Neural cell (in vitro differentiated cells): ENCODE results near the gene IFI35. TPM values are rescaled to one million over a fixed set of nuclear protein-coding genes. Genes with fewer than 3 reads are reported as not detected.

ENCODE experiments used
- H2AFZ ChIP-seq: fragments of 200-600, 300-800 bp; sonication (generic), shearing (Covaris generic); 2 replicates; pipeline ENCODE4 v1.6.0; 2014; ENCODE audit warnings: low read depth, mild to moderate bottlenecking, antibody characterized with exemption, low read length, moderate library complexity
- H3F3A ChIP-seq: fragments of 200-600 bp; shearing (Covaris generic); 2 replicates; pipeline ENCODE4 v1.6.1; 2016; ENCODE audit warnings: mild to moderate bottlenecking, moderate library complexity, mixed read lengths, antibody characterized with exemption, low read length; ENCODE audit not compliant: insufficient read depth, poor library complexity, severe bottlenecking
- H3K27ac ChIP-seq: fragments of 200-600, 300-800 bp; sonication (generic), shearing (Covaris generic); 2 replicates; pipeline ENCODE4 v1.5.1; 2014; ENCODE audit warnings: mild to moderate bottlenecking, low read length, moderate library complexity
- H3K27me3 ChIP-seq: fragments of 300-800, 200-600 bp; sonication (generic), shearing (Covaris generic); 2 replicates; pipeline ENCODE4 v1.6.0; 2014; ENCODE audit warnings: mild to moderate bottlenecking, low read depth, low read length, moderate library complexity; ENCODE audit not compliant: insufficient read depth
- H3K36me3 ChIP-seq: fragments of 300-800, 200-600 bp; sonication (generic), shearing (Covaris generic); 2 replicates; pipeline ENCODE4 v1.5.1; 2014; ENCODE audit warnings: mild to moderate bottlenecking, antibody characterized with exemption, low read length, moderate library complexity; ENCODE audit not compliant: insufficient read depth
- H3K4me2 ChIP-seq: fragments of 300-800, 200-600 bp; sonication (generic), shearing (Covaris generic); 2 replicates; pipeline ENCODE4 v1.6.0; 2014; ENCODE audit warnings: mild to moderate bottlenecking, low read length
- H3K4me3 ChIP-seq: fragments of 300-800, 200-600 bp; sonication (generic), shearing (Covaris generic); 2 replicates; pipeline ENCODE4 v1.5.1; 2014; ENCODE audit warnings: mild to moderate bottlenecking, low read length, moderate library complexity
- H3K79me2 ChIP-seq: fragments of 200-600 bp; shearing (Covaris generic); replicated peaks from 2 replicates; pipeline ENCODE4 v1.6.0; 2014; ENCODE audit warnings: mild to moderate bottlenecking, low read length, moderate library complexity; ENCODE audit not compliant: insufficient read depth
- H3K9ac ChIP-seq: fragments of 300-800, 200-600 bp; sonication (generic), shearing (Covaris generic); 2 replicates; pipeline ENCODE4 v1.6.1; 2016; ENCODE audit warnings: mild to moderate bottlenecking, low read length, mixed read lengths
- H3K9me2 ChIP-seq: fragments of 200-600 bp; shearing (Covaris generic); 2 replicates; pipeline ENCODE4 v1.6.1; 2016; ENCODE audit warnings: mild to moderate bottlenecking, low read length, mixed read lengths; ENCODE audit not compliant: insufficient read depth
- H3K9me3 ChIP-seq: fragments of 200-600, 300-800 bp; sonication (generic), shearing (Covaris generic); 2 replicates; pipeline ENCODE4 v1.6.1; 2016; ENCODE audit warnings: mild to moderate bottlenecking, mixed run types, low read length, moderate library complexity, mixed read lengths
- H4K20me1 ChIP-seq: fragments of 200-600 bp; shearing (Covaris generic); 2 replicates; pipeline ENCODE4 v1.6.1; 2016; ENCODE audit warnings: mild to moderate bottlenecking, mixed run types; ENCODE audit not compliant: insufficient read depth
- CTCF ChIP-seq: fragments of 450-650 bp; IDR thresholded peaks from 2 replicates; pipeline ENCODE4 v1.5.1; 2014; ENCODE audit warnings: antibody characterized with exemption, mild to moderate bottlenecking, moderate library complexity; ENCODE audit not compliant: poor library complexity, severe bottlenecking
- EP300 ChIP-seq: fragments of 450-650 bp; conservative IDR thresholded peaks from 2 replicates; pipeline ENCODE4 v1.6.1; 2014; ENCODE audit warnings: antibody characterized with exemption, mild to moderate bottlenecking, moderate library complexity; ENCODE audit not compliant: poor library complexity, severe bottlenecking
- EZH2 ChIP-seq: fragments of 200-600, 300-800 bp; shearing (Covaris generic), sonication (generic); IDR thresholded peaks from 2 replicates; pipeline ENCODE4 v1.6.1; 2014; ENCODE audit warnings: antibody characterized with exemption, low read length, borderline replicate concordance, mild to moderate bottlenecking; ENCODE audit not compliant: insufficient read depth, poor library complexity, severe bottlenecking
- MXI1 ChIP-seq: fragments of 450-650 bp; conservative IDR thresholded peaks from 2 replicates; pipeline ENCODE4 v1.6.1; 2014; ENCODE audit warnings: antibody characterized with exemption, mild to moderate bottlenecking; ENCODE audit not compliant: poor library complexity, severe bottlenecking
- POLR2AphosphoS5 ChIP-seq: IDR thresholded peaks from 2 replicates; pipeline ENCODE4 v1.6.1; 2012
- RAD21 ChIP-seq: fragments of 450-650 bp; conservative IDR thresholded peaks from 2 replicates; pipeline ENCODE4 v1.6.1; 2014; ENCODE audit warnings: antibody characterized with exemption, mild to moderate bottlenecking, moderate library complexity
- SMC3 ChIP-seq: fragments of 450-650 bp; conservative IDR thresholded peaks from 2 replicates; pipeline ENCODE4 v1.6.1; 2014; ENCODE audit warnings: antibody characterized with exemption, mild to moderate bottlenecking, moderate library complexity; ENCODE audit not compliant: poor library complexity
- TAF1 ChIP-seq: IDR thresholded peaks from 2 replicates; pipeline ENCODE4 v1.6.1; 2012; ENCODE audit warnings: low read depth
- polyA plus RNA-seq: library from polyadenylated mRNA; depleted of rRNA; stranded (reverse); fragments of >200 nt; gene quantifications from 2 replicates; pipeline ENCODE4 v1.2.3, GENCODE V29; 2014
- TF ChIP-seq, protein P1 (sequence below): IDR thresholded peaks from 2 replicates; pipeline ENCODE4 v1.6.1; 2012; ENCODE audit warnings: borderline replicate concordance

The IFI35 gene
- polyA plus RNA-seq, 1 donor from 2014 or later, result not detected

- Histone ChIP-seq H3F3A (peaks cover 5% of the 10 kb centered on the region), H3K79me2 (peaks cover 63% of the 10 kb centered on the region), H3K27ac (peak overlapping the region; percentile 95), H2AFZ (no peak overlapping the region), H3K9ac (peak overlapping the region; percentile 49), H3K4me2 (peak overlapping the region; percentile 81), H3K4me3 (peak overlapping the region; percentile 80), H3K36me3 (no peaks in the 10 kb centered on the region), H3K9me3 (no peaks in the 10 kb centered on the region), H3K9me2 (no peaks in the 10 kb centered on the region), H4K20me1 (peaks cover 4% of the 10 kb centered on the region), H3K27me3 (no peaks in the 10 kb centered on the region)
- no peak for TF ChIP-seq CTCF
- no peak for TF ChIP-seq POLR2AphosphoS5
- no peak for TF ChIP-seq EP300
- no peak for TF ChIP-seq MXI1
- TF ChIP-seq RAD21, result no peak
- TF ChIP-seq TAF1, result no peak
- TF ChIP-seq, protein P1, sequence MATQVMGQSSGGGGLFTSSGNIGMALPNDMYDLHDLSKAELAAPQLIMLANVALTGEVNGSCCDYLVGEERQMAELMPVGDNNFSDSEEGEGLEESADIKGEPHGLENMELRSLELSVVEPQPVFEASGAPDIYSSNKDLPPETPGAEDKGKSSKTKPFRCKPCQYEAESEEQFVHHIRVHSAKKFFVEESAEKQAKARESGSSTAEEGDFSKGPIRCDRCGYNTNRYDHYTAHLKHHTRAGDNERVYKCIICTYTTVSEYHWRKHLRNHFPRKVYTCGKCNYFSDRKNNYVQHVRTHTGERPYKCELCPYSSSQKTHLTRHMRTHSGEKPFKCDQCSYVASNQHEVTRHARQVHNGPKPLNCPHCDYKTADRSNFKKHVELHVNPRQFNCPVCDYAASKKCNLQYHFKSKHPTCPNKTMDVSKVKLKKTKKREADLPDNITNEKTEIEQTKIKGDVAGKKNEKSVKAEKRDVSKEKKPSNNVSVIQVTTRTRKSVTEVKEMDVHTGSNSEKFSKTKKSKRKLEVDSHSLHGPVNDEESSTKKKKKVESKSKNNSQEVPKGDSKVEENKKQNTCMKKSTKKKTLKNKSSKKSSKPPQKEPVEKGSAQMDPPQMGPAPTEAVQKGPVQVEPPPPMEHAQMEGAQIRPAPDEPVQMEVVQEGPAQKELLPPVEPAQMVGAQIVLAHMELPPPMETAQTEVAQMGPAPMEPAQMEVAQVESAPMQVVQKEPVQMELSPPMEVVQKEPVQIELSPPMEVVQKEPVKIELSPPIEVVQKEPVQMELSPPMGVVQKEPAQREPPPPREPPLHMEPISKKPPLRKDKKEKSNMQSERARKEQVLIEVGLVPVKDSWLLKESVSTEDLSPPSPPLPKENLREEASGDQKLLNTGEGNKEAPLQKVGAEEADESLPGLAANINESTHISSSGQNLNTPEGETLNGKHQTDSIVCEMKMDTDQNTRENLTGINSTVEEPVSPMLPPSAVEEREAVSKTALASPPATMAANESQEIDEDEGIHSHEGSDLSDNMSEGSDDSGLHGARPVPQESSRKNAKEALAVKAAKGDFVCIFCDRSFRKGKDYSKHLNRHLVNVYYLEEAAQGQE, result no peak
- TF ChIP-seq EZH2, result no peak
- no peak for TF ChIP-seq SMC3
These were observed 13.5 kb downstream of the IFI35 start for GRCh38 chr17:43020030-43020621.

DNA sequence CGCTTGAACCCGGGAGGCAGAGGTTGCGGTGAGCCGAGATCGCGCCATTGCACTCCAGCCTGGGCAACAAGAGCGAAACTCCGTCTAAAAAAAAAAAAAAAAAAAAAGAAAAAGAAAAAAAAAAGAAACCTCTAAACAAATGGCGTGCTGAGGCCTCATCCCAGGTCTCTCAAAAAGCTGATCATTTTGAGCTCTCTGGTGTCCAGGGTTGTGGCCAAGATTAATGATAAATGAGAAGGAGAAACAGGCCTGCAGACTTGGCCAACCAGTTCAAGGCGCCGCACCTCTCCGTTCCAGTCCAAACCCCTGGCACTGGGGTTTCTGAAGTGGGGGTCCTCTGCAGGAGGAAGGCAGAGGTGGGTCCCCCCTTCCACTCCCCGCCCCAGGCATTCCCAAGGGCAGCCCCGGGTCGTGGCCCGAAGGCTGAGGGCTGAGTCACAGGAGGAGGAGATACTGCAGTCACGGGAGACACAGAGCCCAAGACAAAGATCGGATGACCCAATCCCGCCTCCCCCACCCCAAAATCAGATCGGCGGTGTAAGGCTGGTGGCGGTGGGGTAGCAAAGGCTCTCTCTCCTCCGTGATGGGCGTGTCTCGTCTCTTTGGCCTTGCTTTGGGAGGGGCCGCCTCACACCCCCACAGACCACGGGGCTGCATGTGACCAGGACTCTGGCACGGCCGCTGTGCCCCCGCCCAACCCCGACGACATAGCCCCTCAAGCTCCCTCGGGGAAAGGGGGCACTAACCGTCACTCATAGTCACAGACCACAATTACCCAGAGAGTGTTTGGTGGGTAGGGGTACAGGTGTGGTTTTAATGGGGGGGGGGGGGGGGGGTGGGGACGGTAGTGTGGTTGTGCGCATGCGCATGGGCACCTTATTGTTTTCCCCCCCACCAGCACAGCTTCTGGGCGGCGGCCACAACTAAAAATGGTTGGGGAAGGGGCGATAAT lies 14.5 kb downstream of the IFI35 start:
- Histone ChIP-seq H4K20me1 (peaks cover 4% of the 10 kb centered on the region), H3K27ac (peak overlapping the region; percentile 95), H3K4me2 (peak overlapping the region; percentile 94), H2AFZ (peak overlapping the region; percentile 75), H3K9ac (peak overlapping the region; percentile 96), H3K27me3 (no peaks in the 10 kb centered on the region), H3K9me3 (no peaks in the 10 kb centered on the region), H3K79me2 (peaks cover 66% of the 10 kb centered on the region), H3K4me3 (peak overlapping the region; percentile 80), H3F3A (peaks cover 5% of the 10 kb centered on the region), H3K36me3 (no peaks in the 10 kb centered on the region), H3K9me2 (no peaks in the 10 kb centered on the region)
- TF ChIP-seq RAD21, result no peak
- TF ChIP-seq MXI1, result no peak
- TF ChIP-seq TAF1, result no peak
- no peak for TF ChIP-seq EZH2
- TF ChIP-seq SMC3, result no peak
- TF ChIP-seq, protein P1, result no peak
- peak; percentile 26 for TF ChIP-seq POLR2AphosphoS5
- TF ChIP-seq CTCF, result no peak
- no peak for TF ChIP-seq EP300
